ENCODE data around the gene VRK1.
A peak's percentile ranks its signal among the peaks of the same experiment; 100 is the strongest.

The VRK1 gene

DNA sequence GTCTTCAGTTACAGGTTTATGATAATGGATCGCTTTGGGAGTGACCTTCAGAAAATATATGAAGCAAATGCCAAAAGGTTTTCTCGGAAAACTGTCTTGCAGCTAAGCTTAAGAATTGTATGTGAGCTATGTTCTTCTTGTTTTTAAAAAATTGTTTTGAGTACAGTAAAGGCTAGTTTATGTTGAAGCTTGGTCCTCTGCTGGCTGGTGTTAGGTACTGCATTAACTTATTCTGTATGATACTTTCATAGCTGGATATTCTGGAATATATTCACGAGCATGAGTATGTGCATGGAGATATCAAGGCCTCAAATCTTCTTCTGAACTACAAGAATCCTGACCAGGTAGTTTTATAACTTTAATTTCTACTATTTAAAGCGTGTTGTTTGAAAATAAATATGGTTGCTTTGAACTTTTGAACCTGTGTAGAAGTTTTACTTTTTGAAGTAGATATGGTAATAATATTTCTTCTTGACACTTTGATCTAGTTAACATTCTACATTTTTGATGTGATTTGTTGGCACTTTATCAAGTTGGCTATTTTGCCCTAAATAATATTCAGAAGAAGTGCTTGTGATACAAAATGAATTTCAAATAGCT lies 55.7 kb downstream of the VRK1 start:
- H3K4me3 ChIP-seq (ENCODE audit: low read depth, low read length) = no peak overlapping the region
- TF ChIP-seq, protein P1, sequence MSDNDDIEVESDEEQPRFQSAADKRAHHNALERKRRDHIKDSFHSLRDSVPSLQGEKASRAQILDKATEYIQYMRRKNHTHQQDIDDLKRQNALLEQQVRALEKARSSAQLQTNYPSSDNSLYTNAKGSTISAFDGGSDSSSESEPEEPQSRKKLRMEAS (IDR thresholded peaks at IDR 0.05; ENCODE audit: low read depth, low read length) = no peak
- TF ChIP-seq, protein P2, sequence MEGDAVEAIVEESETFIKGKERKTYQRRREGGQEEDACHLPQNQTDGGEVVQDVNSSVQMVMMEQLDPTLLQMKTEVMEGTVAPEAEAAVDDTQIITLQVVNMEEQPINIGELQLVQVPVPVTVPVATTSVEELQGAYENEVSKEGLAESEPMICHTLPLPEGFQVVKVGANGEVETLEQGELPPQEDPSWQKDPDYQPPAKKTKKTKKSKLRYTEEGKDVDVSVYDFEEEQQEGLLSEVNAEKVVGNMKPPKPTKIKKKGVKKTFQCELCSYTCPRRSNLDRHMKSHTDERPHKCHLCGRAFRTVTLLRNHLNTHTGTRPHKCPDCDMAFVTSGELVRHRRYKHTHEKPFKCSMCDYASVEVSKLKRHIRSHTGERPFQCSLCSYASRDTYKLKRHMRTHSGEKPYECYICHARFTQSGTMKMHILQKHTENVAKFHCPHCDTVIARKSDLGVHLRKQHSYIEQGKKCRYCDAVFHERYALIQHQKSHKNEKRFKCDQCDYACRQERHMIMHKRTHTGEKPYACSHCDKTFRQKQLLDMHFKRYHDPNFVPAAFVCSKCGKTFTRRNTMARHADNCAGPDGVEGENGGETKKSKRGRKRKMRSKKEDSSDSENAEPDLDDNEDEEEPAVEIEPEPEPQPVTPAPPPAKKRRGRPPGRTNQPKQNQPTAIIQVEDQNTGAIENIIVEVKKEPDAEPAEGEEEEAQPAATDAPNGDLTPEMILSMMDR (IDR thresholded peaks at IDR 0.05; ENCODE audit: low read depth, low read length) = peak; percentile 44
- no peak for TF ChIP-seq MYC (IDR thresholded peaks at IDR 0.05; ENCODE audit: low read depth, low read length)
- no peak for TF ChIP-seq POLR2A (IDR thresholded peaks at IDR 0.05; ENCODE audit: extremely low read depth, insufficient read length)
- DNase-seq (ENCODE audit: low read depth) = peak; percentile 48

DNA sequence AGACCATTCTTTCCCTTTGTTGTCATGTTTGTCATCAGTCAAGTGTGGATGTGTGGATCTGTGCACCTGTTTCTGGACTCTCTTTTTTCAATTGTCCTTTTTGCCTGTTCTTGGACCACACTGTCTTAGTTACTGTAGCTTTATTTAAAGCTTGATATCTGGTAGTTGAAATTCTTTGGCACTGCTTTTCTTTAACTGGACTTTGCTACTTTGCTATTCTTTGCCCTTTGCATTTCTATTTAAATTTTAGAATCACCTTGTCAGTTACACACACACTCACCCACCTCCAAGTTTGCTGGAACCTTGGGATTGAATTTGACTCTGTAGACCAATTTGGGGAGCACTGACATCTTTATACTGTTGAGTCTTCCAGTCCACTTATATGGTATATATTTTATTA lies 61.5 kb downstream of the VRK1 start:
- DNase-seq (ENCODE audit: low read depth) = no peak
- H3K4me3 ChIP-seq (ENCODE audit: low read depth, low read length) = no peak overlapping the region
- TF ChIP-seq, protein P2 (IDR thresholded peaks at IDR 0.05; ENCODE audit: low read depth, low read length) = no peak
- no peak for TF ChIP-seq MYC (IDR thresholded peaks at IDR 0.05; ENCODE audit: low read depth, low read length)
- TF ChIP-seq, protein P1 (IDR thresholded peaks at IDR 0.05; ENCODE audit: low read depth, low read length) = no peak
- TF ChIP-seq POLR2A (IDR thresholded peaks at IDR 0.05; ENCODE audit: extremely low read depth, insufficient read length) = no peak

DNA sequence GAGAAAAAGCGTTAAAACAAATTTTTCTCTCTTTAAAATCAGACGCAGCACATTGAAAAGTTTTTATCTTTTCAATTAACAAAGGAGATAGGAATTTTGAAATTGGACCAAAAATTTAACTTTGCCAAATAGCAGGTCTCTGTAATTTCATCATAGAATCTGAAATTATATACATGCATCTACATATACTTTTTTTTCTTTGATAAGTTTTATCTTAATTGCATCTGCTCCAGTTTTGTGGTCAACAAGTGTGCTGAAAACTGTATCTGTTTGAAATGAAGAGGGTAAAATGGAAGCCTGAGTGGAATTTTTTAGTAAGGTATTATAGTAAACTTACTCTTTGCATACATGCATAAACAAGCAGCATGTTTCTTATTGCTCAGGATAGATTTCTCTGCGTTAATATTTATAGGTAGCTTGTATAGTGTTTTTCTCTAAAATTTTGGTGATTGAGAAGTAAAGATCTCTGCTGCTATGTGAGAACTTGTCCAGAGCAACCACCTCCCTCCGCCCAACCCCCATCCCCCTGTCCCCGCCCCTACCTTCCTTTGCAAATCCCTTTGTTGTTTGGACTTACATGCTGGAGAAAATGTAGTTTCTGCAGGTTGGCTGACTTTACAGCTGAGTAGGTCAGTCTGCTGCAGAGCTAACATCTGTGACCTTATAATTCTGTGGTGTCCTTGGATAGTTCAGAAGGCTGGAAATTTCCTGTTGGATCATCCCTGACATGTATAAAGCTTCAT lies 64.6 kb downstream of the VRK1 start:
- TF ChIP-seq, protein P2 (IDR thresholded peaks at IDR 0.05; ENCODE audit: low read depth, low read length) = no peak
- no peak for TF ChIP-seq MYC (IDR thresholded peaks at IDR 0.05; ENCODE audit: low read depth, low read length)
- TF ChIP-seq, protein P1 (IDR thresholded peaks at IDR 0.05; ENCODE audit: low read depth, low read length) = no peak
- no peak for TF ChIP-seq POLR2A (IDR thresholded peaks at IDR 0.05; ENCODE audit: extremely low read depth, insufficient read length)
- no peak overlapping the region for H3K4me3 ChIP-seq (ENCODE audit: low read depth, low read length)

DNA sequence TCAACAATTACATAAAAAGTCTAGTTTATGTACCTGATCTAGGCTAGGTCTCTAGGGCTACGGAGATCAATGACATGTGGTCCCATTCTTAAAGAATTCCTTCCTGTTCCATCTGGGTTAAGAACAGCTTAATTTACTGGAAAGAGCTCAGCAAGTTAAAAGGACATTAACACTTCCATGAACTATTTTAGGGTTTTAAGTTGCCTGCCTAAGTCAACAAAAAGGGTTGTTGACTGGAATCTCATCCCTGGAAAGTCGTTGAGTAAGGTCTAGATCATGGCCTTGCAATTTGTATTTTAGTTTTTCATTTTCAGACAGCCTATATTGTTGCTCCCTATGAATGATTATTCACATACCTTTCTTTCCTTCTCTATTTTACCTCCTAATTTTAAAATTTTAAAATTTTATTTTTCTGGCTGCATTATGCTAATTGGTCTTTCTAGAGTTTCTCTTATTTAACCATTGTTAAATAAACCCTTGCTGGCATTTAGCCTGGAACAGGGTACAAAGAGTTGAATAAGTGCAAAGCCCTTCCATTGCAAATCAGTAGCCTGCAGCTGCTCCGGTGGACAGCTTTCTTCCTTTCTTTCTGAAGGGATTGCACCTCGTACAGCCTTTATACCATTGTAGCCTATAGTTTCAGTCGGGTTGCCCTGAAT lies 66.3 kb downstream of the VRK1 start:
- no peak for DNase-seq (ENCODE audit: low read depth)
- TF ChIP-seq, protein P1 (IDR thresholded peaks at IDR 0.05; ENCODE audit: low read depth, low read length) = no peak
- TF ChIP-seq POLR2A (IDR thresholded peaks at IDR 0.05; ENCODE audit: extremely low read depth, insufficient read length) = no peak
- TF ChIP-seq, protein P2 (IDR thresholded peaks at IDR 0.05; ENCODE audit: low read depth, low read length) = no peak
- no peak for TF ChIP-seq MYC (IDR thresholded peaks at IDR 0.05; ENCODE audit: low read depth, low read length)
- no peak overlapping the region for H3K4me3 ChIP-seq (ENCODE audit: low read depth, low read length)

More for the DNA sequence above, 64.6 kb downstream of the VRK1 start:
- no peak for DNase-seq (ENCODE audit: low read depth)

GRCh38 chr14:96863986-96864330 lies 66.8 kb downstream of the VRK1 start:
- no peak overlapping the region for H3K4me3 ChIP-seq (ENCODE audit: low read depth, low read length)
- TF ChIP-seq, protein P2 (IDR thresholded peaks at IDR 0.05; ENCODE audit: low read depth, low read length) = no peak
- no peak for TF ChIP-seq MYC (IDR thresholded peaks at IDR 0.05; ENCODE audit: low read depth, low read length)
- TF ChIP-seq, protein P1 (IDR thresholded peaks at IDR 0.05; ENCODE audit: low read depth, low read length) = no peak
- no peak for TF ChIP-seq POLR2A (IDR thresholded peaks at IDR 0.05; ENCODE audit: extremely low read depth, insufficient read length)
- no peak for DNase-seq (ENCODE audit: low read depth)
